ENCODE data around the gene ZNF692.

DNA sequence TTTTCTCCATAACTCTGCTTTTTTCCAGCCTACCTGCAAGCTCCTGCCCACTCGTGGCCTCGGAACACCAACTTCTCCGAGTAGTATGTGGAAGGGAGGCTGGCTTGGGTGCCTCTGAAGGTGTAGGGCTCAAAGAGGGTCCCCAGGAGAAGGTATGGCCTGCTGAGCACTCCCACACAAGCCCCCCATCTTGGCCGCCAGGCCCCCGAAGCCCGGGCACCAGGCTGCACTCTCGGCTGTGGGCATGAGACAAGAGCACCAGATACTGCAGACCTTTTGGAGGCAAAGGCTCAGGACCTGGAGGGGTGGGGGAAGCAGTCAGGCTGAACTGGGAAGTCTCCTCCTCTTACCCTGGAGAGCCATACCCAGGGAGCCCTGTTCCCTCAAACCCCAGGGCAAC is 1.7 kb downstream of the ZNF692 start:
- TF ChIP-seq, protein P1, sequence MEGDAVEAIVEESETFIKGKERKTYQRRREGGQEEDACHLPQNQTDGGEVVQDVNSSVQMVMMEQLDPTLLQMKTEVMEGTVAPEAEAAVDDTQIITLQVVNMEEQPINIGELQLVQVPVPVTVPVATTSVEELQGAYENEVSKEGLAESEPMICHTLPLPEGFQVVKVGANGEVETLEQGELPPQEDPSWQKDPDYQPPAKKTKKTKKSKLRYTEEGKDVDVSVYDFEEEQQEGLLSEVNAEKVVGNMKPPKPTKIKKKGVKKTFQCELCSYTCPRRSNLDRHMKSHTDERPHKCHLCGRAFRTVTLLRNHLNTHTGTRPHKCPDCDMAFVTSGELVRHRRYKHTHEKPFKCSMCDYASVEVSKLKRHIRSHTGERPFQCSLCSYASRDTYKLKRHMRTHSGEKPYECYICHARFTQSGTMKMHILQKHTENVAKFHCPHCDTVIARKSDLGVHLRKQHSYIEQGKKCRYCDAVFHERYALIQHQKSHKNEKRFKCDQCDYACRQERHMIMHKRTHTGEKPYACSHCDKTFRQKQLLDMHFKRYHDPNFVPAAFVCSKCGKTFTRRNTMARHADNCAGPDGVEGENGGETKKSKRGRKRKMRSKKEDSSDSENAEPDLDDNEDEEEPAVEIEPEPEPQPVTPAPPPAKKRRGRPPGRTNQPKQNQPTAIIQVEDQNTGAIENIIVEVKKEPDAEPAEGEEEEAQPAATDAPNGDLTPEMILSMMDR (IDR thresholded peaks at IDR 0.05) = no peak
- TF ChIP-seq EZH2 (IDR thresholded peaks at IDR 0.05) (no peak), EZH2phosphoT487 (IDR thresholded peaks at IDR 0.05) (no peak)

All from neural progenitor cell (in vitro differentiated cells).